GM18505 (cell line): ENCODE measurements around the gene OR51E1.

Experiments used
- ATAC-seq: cut with Tn5 transposase; IDR thresholded peaks from one replicate; pipeline ENCODE4 v1.9.1; 2021; ENCODE audit not compliant: unreplicated experiment
- POLR2A ChIP-seq: IDR thresholded peaks from 4 replicates; pipeline ENCODE4 v1.6.1; 2011; ENCODE audit warnings: borderline replicate concordance; ENCODE audit not compliant: insufficient read depth, insufficient read length; ENCODE audit errors: extremely low read depth

OR51E1 gene

DNA sequence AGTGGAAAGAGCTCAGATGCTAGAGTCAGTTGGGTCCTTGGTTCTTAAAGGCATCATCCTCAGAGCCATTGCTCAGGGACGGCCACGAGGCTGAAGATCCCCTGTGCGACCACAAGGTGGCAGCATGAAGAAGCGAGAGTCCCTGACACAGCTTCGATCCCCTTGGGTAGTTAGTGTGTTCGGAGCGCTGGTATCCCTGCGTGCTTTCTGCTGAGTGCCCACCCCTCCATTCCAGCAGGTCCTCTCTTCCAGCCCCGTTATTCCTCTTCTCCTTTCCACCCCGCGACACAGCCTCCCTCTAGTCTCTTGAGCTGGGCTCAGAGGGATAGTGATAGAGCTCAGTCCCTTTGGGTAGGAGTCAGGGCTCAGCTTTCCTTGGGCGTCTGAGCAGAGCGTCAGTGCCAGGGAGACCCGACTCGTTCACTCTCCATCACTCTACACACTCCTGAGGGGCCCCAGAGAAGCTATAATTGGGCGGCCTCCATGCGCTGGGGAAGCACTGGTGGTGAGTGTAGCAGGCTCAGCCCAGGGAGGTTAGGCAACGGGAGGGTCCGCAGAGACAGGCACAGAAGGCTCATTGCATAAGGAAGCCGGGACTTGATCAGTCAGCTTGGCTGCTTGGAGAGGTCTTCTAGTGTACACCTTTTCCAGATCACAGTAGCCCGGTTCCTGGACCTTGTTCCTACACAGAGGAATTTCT, 6.7 kb upstream of the OR51E1 start, which contains the start of gene OR51D1:
OR51D1 (plus strand) TSS at position 516 of the 700 bp plus-strand sequence. CDS start 2,314 bp downstream, outside the sequence.
- TF ChIP-seq POLR2A = no peak
- peak; percentile 95 for ATAC-seq

DNA sequence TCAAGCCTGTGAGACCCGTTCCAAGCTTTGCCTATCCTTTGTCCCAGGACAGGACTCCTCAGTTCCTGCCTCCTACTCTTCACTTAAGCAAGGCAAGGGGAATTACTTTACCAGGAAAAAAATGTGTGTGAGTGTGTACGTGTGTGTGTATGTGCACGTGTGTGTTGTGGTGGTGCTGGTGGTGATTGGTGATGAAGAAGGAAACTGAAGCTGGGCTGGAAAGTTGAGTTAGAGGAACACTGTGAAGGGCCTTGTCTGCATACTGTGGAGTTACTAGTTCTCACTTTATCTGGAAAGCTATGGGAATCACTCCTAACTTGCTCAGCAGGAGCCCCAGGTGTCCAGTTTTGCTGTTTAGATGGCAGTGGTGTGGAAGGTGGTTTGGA, 6.1 kb upstream of the OR51E1 start:
- no peak for ATAC-seq

DNA sequence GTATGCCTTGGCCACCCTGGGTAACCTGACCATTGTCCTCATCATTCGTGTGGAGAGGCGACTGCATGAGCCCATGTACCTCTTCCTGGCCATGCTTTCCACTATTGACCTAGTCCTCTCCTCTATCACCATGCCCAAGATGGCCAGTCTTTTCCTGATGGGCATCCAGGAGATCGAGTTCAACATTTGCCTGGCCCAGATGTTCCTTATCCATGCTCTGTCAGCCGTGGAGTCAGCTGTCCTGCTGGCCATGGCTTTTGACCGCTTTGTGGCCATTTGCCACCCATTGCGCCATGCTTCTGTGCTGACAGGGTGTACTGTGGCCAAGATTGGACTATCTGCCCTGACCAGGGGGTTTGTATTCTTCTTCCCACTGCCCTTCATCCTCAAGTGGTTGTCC, 3.9 kb upstream of the OR51E1 start:
- TF ChIP-seq POLR2A = no peak
- no peak for ATAC-seq

More for the DNA sequence above, 6.1 kb upstream of the OR51E1 start:
- no peak for TF ChIP-seq POLR2A

DNA sequence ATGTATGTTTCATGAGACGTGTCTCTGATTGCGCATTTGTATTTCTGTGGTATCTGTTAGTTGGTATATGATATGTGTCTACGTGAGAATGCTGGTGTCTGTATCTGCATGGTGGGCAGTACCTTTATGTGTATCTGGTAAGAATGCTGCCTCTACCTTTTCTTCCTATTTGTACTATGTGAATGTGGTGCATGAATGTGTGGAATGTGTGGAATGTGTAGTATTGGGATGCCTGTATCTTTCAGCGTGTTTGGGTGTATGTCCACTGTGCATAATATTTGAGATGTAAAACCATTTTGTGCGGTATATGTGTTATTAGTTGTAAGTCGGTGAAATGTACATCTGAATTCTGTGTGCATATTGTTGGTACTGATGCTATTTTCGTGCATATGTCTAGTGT, 2.3 kb upstream of the OR51E1 start:
- no peak for ATAC-seq
- no peak for TF ChIP-seq POLR2A

DNA sequence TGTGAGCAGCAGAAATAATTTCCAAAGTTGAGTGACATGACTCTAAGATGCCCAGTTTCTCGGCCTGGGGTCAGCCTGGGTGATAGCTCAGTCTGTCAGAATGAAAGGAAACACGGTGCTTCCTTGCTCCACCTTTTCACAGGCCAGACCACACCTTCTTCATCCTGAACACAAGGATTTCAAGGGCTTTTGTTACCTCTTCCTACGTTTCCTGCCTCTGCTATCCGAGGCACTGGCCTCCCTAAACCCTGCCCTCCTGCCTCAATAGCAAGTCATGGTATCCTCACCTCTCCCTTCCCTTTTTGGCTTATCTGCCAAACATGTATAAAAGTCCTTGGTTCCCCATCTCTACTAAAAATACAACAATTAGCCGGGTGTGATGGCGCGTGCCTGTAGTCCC, 1.7 kb upstream of the OR51E1 start:
- TF ChIP-seq POLR2A = no peak
- ATAC-seq = no peak

DNA sequence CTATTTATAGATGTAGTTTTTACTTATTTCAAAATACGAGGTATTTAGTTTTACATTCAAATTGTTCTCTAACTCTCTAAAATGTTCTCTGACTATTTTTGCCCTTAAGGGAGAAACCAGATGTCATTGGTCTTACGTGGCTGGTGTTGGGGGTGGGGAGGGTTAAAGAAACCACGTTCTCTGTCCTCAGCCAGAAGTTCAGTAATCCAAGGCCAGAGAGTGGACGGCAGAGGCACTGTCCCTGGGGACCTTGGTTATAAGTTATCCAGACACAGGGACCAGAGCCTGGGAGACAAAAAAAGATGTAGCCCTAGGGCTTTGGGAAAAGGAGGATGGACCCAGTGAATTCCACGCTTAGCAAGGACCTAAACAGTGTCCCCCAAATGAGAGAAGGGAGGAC, 706 bp upstream of the OR51E1 start:
- TF ChIP-seq POLR2A = no peak
- no peak for ATAC-seq

DNA sequence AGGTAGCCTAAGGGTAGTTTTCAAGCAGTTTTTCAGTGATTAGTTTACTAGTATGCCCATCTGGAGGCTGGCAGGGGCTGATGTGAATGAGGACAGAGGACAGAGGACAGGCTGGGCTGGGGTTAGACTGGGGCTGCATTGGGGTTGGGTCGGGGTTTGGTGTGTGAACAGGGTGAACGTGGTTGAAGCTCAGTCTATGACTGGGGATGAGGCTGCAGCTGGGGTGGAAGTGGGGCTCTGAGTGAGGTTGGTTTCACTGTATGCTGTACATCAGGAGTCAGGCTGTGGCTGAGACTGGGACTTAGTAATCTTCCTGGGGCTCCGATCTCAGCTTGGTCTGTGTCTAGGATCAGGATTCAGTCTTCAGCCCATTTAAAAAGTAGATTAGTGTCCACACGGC, 451 bp downstream of the OR51E1 start:
- no peak for TF ChIP-seq POLR2A
- no peak for ATAC-seq

DNA sequence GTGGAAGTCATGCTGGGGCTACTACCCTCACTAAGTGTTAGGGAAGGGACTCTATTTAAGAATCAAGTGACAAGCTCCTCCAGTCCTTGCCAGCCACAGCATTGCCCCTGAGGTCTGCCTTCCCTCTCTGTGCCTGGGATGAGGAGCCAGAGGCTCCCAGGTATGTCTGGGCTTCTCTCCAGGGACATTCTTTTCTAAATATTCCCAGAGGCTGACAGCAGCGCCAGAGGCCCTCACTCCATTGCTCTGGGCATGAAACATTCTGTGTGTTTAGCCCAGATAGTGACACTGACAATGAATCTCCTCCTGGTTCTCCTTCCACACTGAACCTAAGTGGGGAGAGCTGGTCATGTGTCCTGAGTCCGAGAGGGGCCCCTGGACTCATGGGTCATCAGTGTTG, 2.2 kb downstream of the OR51E1 start:
- no peak for TF ChIP-seq POLR2A
- ATAC-seq = no peak

DNA sequence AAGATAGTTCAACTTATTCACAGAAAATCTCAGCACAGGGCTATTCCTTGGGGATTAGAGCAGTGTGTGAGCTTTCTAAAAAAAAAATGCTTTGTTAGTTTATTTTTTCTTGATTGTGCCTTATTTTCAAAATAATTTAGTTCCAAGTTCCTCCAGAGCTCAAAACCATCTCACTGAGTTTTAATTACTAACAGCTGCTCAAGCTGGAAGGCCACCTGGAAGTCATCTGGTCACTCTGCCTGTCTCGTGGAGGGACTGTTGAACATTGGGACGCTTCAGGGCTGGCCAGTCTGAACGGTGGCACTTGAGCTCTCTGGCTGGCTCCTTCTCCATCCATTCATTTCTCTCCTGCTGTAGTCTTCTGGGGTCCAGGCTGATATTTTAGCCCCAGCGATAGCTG, 4.0 kb downstream of the OR51E1 start:
- TF ChIP-seq POLR2A = no peak

DNA sequence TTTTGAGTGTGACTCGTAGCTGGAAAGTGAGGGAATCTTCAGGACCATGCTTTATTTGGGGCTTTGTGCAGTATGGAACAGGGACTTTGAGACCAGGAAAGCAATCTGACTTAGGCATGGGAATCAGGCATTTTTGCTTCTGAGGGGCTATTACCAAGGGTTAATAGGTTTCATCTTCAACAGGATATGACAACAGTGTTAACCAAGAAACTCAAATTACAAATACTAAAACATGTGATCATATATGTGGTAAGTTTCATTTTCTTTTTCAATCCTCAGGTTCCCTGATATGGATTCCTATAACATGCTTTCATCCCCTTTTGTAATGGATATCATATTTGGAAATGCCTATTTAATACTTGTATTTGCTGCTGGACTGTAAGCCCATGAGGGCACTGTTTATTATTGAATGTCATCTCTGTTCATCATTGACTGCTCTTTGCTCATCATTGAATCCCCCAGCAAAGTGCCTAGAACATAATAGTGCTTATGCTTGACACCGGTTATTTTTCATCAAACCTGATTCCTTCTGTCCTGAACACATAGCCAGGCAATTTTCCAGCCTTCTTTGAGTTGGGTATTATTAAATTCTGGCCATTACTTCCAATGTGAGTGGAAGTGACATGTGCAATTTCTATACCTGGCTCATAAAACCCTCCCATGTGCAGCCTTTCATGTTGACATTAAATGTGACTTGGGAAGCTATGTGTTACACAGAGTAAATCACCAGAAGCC, 11.0 kb downstream of the OR51E1 start:
- no peak for TF ChIP-seq POLR2A
- no peak for ATAC-seq

More for the DNA sequence above, 4.0 kb downstream of the OR51E1 start:
- ATAC-seq = no peak

DNA sequence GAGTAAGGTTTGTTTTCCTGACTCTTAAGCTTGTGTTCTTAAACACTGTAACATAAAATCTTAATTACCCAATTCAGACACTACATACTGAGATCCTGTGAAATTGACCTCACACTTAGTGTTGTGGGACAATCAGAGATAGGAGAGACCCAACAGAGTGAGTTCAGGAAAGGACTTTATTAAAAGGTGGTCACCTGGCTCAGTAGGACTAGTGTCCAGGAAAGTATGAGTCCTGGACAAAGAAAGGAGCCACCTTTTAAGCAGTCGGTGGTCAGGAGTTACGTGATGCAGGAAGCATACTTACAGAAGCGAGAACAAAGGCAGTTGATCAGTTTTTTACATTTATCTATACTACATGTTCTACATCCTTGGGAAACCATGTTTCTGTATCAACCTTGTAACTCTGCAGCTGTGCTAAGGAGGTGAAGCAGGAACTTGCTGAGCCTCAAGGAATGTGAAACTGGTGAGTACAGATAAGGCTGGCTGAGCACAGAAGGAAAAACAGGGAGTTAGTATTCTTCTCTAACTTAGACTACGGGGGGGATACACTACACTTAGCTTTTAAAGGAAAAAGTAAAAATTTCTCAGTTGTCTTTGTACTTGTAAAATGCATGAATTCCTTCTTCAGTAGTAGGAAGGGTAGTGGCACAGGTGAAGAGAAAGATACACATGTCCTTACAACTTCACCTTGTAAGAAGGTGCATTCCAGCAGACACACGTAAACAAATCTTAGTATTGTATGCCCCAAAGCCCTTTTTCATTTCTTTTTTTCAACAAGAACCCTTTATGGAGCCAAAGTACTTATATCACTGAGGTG, 15.1 kb downstream of the OR51E1 start:
- TF ChIP-seq POLR2A = no peak
- no peak for ATAC-seq

DNA sequence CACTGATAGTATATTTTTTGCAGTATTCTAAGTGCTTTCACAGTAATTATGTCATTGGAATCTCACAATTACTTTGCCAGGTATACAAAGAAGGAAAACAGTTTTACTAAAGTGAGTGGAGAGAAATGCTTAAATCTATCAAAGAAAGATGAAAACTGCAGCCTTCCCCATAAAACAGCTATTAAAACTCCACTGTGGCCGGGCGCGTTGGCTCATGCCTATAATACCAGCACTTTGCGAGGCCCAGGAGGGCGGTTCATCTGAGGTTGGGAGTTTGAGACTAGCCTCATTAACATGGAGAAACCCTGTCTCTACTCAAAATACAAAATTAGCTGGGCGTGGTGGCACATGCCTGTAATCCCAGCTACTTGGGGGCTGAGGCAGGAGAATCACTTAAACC, 19.1 kb downstream of the OR51E1 start:
- no peak for ATAC-seq
- no peak for TF ChIP-seq POLR2A

DNA sequence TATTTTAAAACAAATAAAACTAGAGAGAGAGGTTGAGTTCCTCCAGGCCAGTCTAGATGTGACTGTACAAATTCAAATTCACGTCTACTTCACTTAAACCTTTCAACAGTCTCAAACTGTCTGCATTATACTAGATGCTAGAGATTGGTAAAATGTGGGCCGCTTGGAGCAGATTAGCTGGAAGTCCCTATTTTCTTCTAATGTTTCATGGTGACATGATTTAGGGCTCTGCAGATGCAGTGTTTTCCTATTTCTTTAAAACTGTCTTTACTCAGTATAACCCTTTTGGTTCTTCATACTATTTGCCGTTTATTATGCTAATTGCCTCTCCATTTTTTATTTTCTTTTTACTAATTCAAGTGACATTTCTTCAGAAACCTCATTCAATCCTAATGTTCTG, 20.4 kb downstream of the OR51E1 start:
- ATAC-seq = no peak
- no peak for TF ChIP-seq POLR2A
